A549 treated with CpdA at 1 μM for 4 hours (cell line): ENCODE results near the gene SPAG7. TPM values are rescaled to one million over a fixed set of nuclear protein-coding genes. Genes with fewer than 3 reads are reported as not detected.

Experiments used
- total RNA-seq: library from RNA; stranded (reverse); fragments of 200-300 nt; extraction: Qiagen RNA extraction; gene quantifications from 5 replicates; pipeline ENCODE4 v1.2.3, GENCODE V29; 2022; ENCODE audit warnings: low read depth

The SPAG7 gene, protein sequence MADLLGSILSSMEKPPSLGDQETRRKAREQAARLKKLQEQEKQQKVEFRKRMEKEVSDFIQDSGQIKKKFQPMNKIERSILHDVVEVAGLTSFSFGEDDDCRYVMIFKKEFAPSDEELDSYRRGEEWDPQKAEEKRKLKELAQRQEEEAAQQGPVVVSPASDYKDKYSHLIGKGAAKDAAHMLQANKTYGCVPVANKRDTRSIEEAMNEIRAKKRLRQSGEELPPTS
- 75.7 to 100 TPM (median 76.7 TPM) in 5 replicates for total RNA-seq

DNA sequence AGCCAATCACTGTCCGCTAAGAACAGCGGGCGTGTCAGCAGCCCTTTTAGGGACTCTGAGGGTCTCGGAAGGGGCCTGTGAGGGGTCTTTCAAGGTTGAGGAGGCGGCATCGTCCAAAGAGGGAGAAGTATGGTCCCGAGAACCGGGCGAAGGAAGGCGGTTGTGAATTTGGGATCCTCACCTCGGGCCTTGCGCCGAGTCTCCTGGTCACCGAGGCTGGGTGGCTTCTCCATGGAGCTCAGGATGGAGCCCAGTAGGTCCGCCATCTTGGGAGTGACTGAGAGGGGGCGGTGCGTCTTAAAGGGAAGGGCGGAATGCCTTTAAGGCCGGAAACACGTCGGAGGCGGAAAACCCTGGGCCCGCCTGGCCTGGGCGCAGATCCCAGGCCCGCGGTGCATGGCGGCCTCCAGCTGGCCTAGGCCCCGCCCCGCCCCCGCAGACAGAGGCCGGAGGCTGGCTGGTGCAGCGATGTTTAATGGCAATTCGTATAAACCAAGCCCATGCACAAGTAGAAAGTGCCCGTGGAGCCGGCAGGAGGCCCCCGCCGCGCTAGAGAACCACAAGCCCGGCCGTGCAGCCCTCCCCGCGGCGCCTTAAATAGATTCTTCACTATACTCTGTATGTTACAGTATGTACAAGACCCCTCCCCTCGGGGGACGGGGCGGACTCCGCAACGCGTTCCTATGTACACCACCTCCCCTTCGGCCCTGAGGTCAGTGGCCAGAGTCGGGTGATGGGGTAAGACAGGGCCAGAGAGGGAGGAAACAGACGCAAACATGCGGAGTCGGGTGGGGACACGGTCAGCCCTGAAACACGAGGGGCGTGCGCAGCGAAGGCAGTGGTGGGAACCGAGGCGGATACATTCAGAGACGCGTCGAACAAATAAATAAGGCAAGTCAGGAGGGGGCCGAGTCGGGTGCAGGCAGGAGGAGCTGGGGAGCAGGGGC lies at the start of gene SPAG7:
Gene SPAG7, minus strand, starts transcription at position 279 of the 947 bp plus-strand sequence. Its CDS starts 13 bp downstream, at position 266.

DNA sequence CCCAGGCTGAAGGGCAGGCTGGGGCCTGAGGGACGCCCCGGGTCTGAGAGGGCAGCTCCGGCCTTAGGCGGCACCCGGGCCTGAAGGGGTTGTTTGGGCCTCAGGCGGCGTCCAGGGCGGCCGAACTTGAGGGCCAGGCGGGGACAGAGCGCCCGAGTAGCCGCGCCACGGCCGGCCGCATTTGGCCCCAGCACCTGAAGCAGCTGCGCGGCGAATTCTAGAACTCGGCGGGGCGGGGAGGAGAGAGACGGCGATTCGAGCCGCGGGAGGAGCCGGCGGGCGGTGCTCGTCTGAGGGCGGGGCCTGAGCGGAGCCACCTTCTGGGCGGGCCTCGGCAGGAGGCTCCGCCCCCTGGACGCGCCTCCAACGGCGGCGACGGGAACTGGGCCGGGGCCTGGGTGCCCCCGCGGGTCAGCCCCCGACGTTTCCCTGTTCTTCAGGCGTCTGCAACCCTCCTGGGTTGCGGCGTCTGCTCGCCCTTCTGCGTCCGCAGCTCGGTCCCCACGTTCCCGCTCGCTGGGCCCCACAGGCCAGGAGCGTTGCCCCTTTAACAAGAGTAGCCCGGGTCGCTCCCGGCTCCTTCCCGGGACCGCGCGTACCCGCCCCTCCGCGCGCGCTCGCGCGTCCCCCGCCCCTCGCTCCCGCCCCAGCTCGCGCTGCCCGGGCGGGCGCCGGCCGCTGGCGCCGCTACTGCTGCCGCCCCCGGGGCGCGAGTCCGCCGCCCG lies 29.8 kb upstream of the SPAG7 start, which contains the start of the genes INCA1 and KIF1C:
Gene INCA1, minus strand, starts transcription at position 221 of the 725 bp plus-strand sequence. CDS start 3,085 bp downstream, outside the sequence.
Gene KIF1C, plus strand, starts transcription at position 649 of the 725 bp plus-strand sequence. CDS start 2,297 bp downstream, outside the sequence.

DNA sequence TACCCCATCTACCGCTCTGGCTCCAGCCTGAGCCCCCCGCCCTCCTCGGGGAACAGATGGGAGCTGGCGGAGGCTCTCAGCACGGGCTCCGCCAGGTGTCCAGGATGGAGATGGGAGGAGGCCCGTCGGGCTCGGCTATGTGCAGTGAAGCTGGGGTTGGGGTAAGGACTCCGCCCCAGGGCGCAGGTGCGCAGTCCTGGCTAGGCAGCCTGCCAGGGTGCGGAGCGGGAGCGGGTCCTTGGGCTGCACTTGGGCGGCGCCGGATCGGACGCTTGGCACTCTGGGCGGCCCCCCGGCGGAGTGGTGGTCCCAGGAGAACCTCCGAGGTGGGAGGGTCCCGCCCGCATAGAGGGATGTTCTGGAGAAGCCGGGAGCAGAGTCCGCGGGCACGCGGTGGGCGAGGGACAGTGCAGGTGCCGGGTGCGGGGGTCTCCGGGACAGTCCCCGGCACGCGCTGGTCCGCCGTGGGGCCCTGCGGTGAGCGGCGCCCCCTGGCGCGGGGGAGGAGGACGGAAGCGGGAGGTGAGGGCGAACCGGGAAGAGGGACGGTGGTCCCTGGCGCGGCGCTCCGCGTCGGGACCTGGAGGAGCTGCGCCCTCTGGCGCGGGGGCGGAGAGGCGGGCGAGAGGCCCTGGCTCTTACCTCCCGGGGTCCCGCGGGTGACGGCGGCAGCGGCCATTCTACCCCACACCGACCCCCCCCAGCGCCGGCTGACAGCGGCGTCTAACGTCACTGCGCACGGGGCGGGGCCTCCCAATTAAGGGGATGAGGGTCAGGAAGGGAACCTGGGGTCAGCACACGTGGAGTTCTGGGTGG lies 19.5 kb upstream of the SPAG7 start, which contains the start of gene CAMTA2:
Gene CAMTA2, minus strand, starts transcription at position 725 of the 816 bp plus-strand sequence. CDS start 1,453 bp downstream, outside the sequence.

DNA sequence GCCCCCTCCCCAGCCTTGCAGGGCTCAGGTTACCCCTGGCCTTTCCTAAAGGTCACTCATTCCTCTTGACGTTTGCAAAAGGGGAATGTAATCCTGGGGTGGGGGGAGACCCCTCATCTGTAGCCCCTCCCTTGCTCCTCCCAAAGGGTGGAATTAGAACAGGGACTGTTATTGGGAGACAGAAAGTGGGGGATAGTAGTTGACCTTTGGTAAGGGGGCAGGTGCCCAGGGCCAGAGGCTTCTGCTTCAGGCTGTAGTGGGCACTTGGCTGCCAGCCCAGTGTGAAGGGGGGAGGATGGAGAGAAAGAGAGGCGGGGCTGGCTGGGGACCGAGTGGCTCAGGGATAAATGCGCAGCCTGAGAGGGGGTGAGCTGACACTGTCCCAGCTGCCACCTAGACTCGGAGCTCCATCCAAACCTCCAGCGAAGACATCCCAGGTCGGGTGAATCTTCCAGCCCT lies 16.8 kb downstream of the SPAG7 start, which contains the start of gene ENO3:
Gene ENO3, plus strand, starts transcription at position 374 of the 459 bp plus-strand sequence. CDS start 711 bp downstream, outside the sequence.

DNA sequence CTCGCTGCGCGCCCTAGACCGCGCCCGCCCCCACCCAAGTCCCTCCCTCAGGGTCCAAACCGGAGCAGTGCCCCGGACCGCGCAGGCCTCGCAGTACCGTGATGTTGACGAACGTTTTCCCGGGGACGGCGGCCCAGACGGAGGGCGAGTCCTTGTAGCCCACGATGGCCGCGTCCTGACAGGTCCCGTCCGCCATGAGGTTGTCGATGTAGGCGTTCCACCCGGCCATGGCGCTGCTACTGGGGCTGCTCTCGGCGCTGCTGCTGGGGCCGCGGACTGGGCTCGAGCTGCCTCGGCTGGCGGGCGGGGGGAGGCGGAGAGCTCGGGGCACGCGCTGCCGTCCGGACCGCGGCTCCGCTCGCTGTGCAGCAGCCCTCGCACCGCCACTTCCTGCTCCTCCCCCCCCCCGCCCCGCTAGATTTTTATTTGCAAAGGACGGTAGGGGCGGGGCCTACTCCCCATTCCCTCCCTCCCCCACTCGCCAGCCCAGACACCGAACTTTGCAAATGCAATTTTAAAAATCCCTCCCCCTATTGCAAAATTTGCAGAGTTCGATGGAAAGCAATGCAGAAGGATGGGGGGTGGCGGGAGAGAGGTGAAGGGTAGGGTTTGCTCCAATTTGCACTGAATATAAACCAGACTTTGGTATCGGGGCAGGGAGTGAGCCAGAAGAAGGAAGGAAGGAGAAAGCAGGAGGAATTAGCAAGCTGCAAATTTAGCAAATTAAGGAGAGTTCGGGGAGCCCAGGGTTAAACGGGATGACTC lies 19.3 kb downstream of the SPAG7 start, which contains the start of gene PFN1:
Gene PFN1, minus strand, starts transcription at position 365 of the 765 bp plus-strand sequence. Its CDS starts 136 bp downstream, at position 229.

DNA sequence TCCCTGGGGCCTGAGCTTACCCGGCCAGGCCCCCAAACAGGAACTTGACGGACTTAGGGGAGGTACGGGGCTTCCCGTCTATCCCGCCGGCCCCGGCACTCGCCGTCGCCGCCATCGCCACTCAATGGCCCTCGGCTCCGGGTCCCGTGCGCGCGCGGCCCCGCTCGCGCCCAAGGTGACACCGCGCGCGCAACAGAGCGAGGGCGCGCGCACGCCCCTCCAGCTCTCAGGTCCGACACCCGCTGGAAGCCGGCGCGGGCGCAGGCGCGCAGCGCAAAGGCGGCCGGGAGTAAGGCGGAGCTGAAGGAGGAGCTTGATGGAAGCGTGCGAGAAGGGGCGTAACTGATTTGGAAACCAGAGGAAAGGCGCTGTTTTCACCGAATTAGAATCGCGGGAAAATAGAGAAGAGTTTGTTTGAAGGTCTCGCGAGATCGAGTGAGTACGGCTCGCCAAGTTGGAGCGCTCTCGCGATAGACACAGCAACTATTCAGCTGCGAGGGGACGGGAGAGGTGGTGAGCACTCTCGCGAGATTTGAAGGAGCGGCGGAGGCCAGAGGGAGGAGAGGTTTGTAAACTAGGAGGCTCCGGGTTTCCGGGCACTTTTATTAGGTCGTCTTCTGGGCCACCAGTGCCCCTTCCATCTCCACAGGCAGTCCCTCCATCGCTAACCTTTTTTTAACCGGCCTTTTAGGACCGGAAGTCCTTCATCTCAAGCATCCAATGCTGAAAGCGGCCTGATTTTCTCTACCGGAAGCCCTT lies 27.6 kb downstream of the SPAG7 start, which contains the start of the genes RNF167 and SLC25A11:
Gene RNF167, plus strand, starts transcription at position 473 of the 759 bp plus-strand sequence. CDS start 642 bp downstream, outside the sequence.
Gene SLC25A11, minus strand, starts transcription at position 251 of the 759 bp plus-strand sequence. Its CDS starts 136 bp downstream, at position 115.

DNA sequence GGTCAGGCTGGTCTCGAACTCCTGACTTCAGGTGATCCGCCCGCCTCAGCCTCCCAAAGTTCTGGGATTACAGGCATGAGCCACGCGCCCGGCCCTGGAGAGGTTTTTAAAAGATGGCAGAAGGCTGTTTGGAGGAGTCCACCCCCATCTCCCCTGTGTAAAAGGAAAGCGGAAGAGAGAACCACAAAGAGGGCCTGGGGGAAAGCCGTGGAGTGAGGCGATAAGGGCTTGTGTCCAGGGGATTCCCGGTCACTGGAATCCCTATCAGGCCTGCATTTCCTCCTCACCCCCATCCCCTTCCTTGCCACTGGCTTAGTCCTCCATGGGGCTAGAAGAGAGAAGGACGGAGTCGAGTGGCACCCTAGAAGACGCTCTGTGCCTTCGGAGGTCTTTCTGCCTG lies 35.7 kb downstream of the SPAG7 start, which contains the start of gene GP1BA:
Gene GP1BA, plus strand, starts transcription at position 315 of the 400 bp plus-strand sequence. CDS start 328 bp downstream, outside the sequence.

Other genes starting within 250 kb of the SPAG7 start
- 42.2 to 45.1 TPM (median 43.9 TPM) in 5 replicates for gene MED11, start 236.4 kb downstream of the SPAG7 start, total RNA-seq
- gene ZMYND15, start 228.0 kb downstream of the SPAG7 start, total RNA-seq, result 0.28 to 1.0 TPM (median 0.46 TPM) in 5 replicates
- gene CXCL16, start 227.9 kb downstream of the SPAG7 start, total RNA-seq, result 16.1 to 21.4 TPM (median 18.9 TPM) in 5 replicates
- 0.48 to 0.91 TPM (median 0.65 TPM) in 5 replicates for gene TM4SF5, start 195.9 kb downstream of the SPAG7 start, total RNA-seq
- gene VMO1, start 181.5 kb downstream of the SPAG7 start, total RNA-seq, result 0.79 to 2.0 TPM (median 1.4 TPM) in 5 replicates
- not detected in 5 replicates for gene GLTPD2, start 178.9 kb downstream of the SPAG7 start, total RNA-seq
- gene PSMB6, start 171.7 kb downstream of the SPAG7 start, total RNA-seq, result 459 to 524 TPM (median 508 TPM) in 5 replicates
- 18.8 to 28.4 TPM (median 23.5 TPM) in 5 replicates for gene PLD2, start 160.7 kb downstream of the SPAG7 start, total RNA-seq
- 51.5 to 62.4 TPM (median 57.5 TPM) in 5 replicates for gene MINK1, start 134.5 kb downstream of the SPAG7 start, total RNA-seq
- gene C17orf107, start 68.3 kb downstream of the SPAG7 start, total RNA-seq, result 0.22 to 0.38 TPM (median 0.31 TPM) in 5 replicates
- gene CHRNE, start 64.7 kb downstream of the SPAG7 start, total RNA-seq, result 0.06 to 0.17 TPM (median 0.13 TPM) in 4 of 5 replicates, not detected in the other
- 0.03 TPM in 1 of 5 replicates, not detected in the others for gene GP1BA, start 35.5 kb downstream of the SPAG7 start, total RNA-seq
- 54.1 to 83.4 TPM (median 76.5 TPM) in 5 replicates for gene SLC25A11, start 27.8 kb downstream of the SPAG7 start, total RNA-seq
- 96.0 to 144 TPM (median 124 TPM) in 5 replicates for gene RNF167, start 27.5 kb downstream of the SPAG7 start, total RNA-seq
- 2,321 to 2,833 TPM (median 2,776 TPM) in 5 replicates for gene PFN1, start 19.3 kb downstream of the SPAG7 start, total RNA-seq
- gene ENO3, start 16.7 kb downstream of the SPAG7 start, total RNA-seq, result 48.2 to 65.0 TPM (median 54.7 TPM) in 5 replicates
- 30.5 to 43.3 TPM (median 32.4 TPM) in 5 replicates for gene CAMTA2, start 19.9 kb upstream of the SPAG7 start, total RNA-seq
- 1.0 to 1.6 TPM (median 1.3 TPM) in 5 replicates for gene INCA1, start 29.7 kb upstream of the SPAG7 start, total RNA-seq
- 101 to 112 TPM (median 103 TPM) in 5 replicates for gene KIF1C, start 30.1 kb upstream of the SPAG7 start, total RNA-seq
- 0.34 to 1.0 TPM (median 0.72 TPM) in 5 replicates for gene SLC52A1, start 67.6 kb upstream of the SPAG7 start, total RNA-seq
- 0.68 to 1.2 TPM (median 0.89 TPM) in 5 replicates for gene ZFP3, start 110.7 kb upstream of the SPAG7 start, total RNA-seq
- gene ZNF232, start 144.1 kb upstream of the SPAG7 start, total RNA-seq, result 4.1 to 4.7 TPM (median 4.6 TPM) in 5 replicates
- gene USP6, start 148.2 kb upstream of the SPAG7 start, total RNA-seq, result 0.01 to 0.05 TPM (median 0.03 TPM) in 4 of 5 replicates, not detected in the other
- gene ZNF594, start 224.1 kb upstream of the SPAG7 start, total RNA-seq, result 1.2 to 2.2 TPM (median 1.5 TPM) in 5 replicates